Karpas-422 (cell line): ENCODE measurements around the gene CALM1. TPM values are rescaled to one million over a fixed set of nuclear protein-coding genes. Genes with fewer than 3 reads are reported as not detected.

Source experiments
- DNase-seq: peaks from one replicate; pipeline ENCODE4 v3.0.0-alpha.2; 2015
- H2AFZ ChIP-seq: fragments of 200-600 bp; sonication (generic); 2 replicates; pipeline ENCODE4 v1.6.1; 2014; ENCODE audit warnings: antibody characterized with exemption, low read length, mixed read lengths
- H3K27ac ChIP-seq: fragments of 200-600 bp; sonication (generic); 2 replicates; pipeline ENCODE4 v1.5.1; 2014; ENCODE audit warnings: mild to moderate bottlenecking, low read length, moderate library complexity
- H3K27me3 ChIP-seq: fragments of 200-600 bp; sonication (generic); 2 replicates; pipeline ENCODE4 v1.6.1; 2014; ENCODE audit warnings: low read length, mixed read lengths
- H3K36me3 ChIP-seq: fragments of 200-600 bp; sonication (generic); 2 replicates; pipeline ENCODE4 v1.6.1; 2014; ENCODE audit warnings: low read length, mixed read lengths; ENCODE audit not compliant: insufficient read depth
- H3K4me1 ChIP-seq: fragments of 200-600 bp; sonication (generic); 2 replicates; pipeline ENCODE4 v1.6.1; 2014; ENCODE audit warnings: mild to moderate bottlenecking, low read length, mixed read lengths
- H3K4me2 ChIP-seq: fragments of 200-600 bp; sonication (generic); 2 replicates; pipeline ENCODE4 v1.6.1; 2014; ENCODE audit warnings: low read length, low read depth, mild to moderate bottlenecking; ENCODE audit not compliant: poor library complexity, severe bottlenecking
- H3K4me3 ChIP-seq: fragments of 200-600 bp; sonication (generic); 2 replicates; pipeline ENCODE4 v1.5.1; 2014; ENCODE audit warnings: mild to moderate bottlenecking, antibody characterized with exemption, low read length, mixed read lengths
- H3K79me2 ChIP-seq: fragments of 200-600 bp; sonication (generic); 2 replicates; pipeline ENCODE4 v1.6.1; 2014; ENCODE audit warnings: mild to moderate bottlenecking, low read length, mixed read lengths
- H3K9ac ChIP-seq: fragments of 200-600 bp; sonication (generic); 2 replicates; pipeline ENCODE4 v1.6.0; 2014; ENCODE audit warnings: low read length
- H3K9me2 ChIP-seq: fragments of 200-600 bp; sonication (generic), shearing (Covaris generic); replicated peaks from 2 replicates; pipeline ENCODE4 v1.6.0; 2014; ENCODE audit warnings: mild to moderate bottlenecking, low read length, moderate library complexity; ENCODE audit not compliant: insufficient read depth
- H3K9me3 ChIP-seq: fragments of 300-700, 200-600 bp; sonication (generic); 2 replicates; pipeline ENCODE4 v1.6.1; 2014; ENCODE audit warnings: low read length, mixed read lengths
- H4K20me1 ChIP-seq: fragments of 200-600 bp; sonication (generic); 2 replicates; pipeline ENCODE4 v1.6.1; 2014; ENCODE audit warnings: mild to moderate bottlenecking, antibody characterized with exemption, low read length, low read depth; ENCODE audit not compliant: insufficient read depth
- total RNA-seq: library from RNA; depleted of rRNA; stranded (reverse); fragments of >200 nt; shearing (Covaris generic); gene quantifications from 2 replicates; pipeline ENCODE4 v1.2.3, GENCODE V29; 2014; ENCODE audit warnings: low replicate concordance

The CALM1 gene
- total RNA-seq, 1 experiment from 2014 or later = 724 TPM

DNA sequence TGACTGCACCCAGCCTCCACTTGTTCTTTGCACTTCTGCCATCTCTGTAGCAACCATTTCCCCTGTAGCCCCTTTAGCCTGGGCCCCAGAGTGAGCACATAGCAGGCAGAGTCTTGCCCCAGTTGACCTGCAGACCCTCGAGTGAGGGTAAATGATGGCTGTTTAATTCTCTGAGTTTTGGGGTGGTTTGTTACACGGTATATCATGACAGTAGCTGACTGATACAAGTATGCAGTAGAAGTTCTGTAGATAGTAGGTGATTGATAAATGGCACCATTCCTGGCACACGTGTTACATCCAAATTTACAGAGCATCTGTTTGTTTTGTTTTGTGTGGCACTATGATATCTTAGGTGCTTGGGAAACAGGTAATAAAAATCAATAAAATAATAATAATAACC, 32.4 kb downstream of the CALM1 start:
- H3K36me3 ChIP-seq = no peaks in the 10 kb centered on the region
- H4K20me1 ChIP-seq = no peaks in the 10 kb centered on the region
- no peaks in the 10 kb centered on the region for H3K9me2 ChIP-seq
- H3K4me1 ChIP-seq = no peaks in the 10 kb centered on the region
- no peak for DNase-seq
- no peaks in the 10 kb centered on the region; the same call in 1 of the 2 replicates for H3K27me3 ChIP-seq
- no peaks in the 10 kb centered on the region for H3K9me3 ChIP-seq
- H3K9ac ChIP-seq = no peak overlapping the region
- H2AFZ ChIP-seq = no peak overlapping the region
- no peak overlapping the region for H3K4me2 ChIP-seq
- no peak overlapping the region for H3K27ac ChIP-seq
- no peak overlapping the region for H3K4me3 ChIP-seq
- H3K79me2 ChIP-seq = no peaks in the 10 kb centered on the region

DNA sequence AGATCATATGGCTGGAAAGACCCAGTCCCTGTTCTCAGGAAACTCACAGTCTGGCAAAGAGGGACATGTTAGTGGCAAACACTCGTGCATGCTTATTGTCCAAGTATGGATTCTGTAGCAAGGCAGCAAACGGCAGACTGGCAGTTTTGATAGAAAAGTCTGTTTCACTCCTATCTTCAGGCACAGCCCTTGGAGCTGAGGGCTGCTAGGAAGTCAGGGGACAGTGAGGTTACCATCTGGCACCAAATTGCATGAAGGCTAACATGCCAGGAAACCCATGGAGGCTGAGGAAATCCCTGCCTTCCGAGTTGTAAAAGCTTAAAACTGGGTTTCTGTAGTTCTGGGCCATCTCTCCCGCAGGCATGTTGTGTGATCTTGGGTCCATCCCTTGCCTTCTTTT, 32.9 kb downstream of the CALM1 start:
- DNase-seq = no peak
- Histone ChIP-seq H2AFZ (no peak overlapping the region), H3K9me3 (no peaks in the 10 kb centered on the region), H4K20me1 (no peaks in the 10 kb centered on the region), H3K27me3 (no peaks in the 10 kb centered on the region; the same call in 1 of the 2 replicates), H3K79me2 (no peaks in the 10 kb centered on the region), H3K9ac (no peak overlapping the region), H3K4me2 (no peak overlapping the region), H3K4me3 (no peak overlapping the region), H3K9me2 (no peaks in the 10 kb centered on the region), H3K4me1 (no peaks in the 10 kb centered on the region), H3K27ac (no peak overlapping the region), H3K36me3 (no peaks in the 10 kb centered on the region)

DNA sequence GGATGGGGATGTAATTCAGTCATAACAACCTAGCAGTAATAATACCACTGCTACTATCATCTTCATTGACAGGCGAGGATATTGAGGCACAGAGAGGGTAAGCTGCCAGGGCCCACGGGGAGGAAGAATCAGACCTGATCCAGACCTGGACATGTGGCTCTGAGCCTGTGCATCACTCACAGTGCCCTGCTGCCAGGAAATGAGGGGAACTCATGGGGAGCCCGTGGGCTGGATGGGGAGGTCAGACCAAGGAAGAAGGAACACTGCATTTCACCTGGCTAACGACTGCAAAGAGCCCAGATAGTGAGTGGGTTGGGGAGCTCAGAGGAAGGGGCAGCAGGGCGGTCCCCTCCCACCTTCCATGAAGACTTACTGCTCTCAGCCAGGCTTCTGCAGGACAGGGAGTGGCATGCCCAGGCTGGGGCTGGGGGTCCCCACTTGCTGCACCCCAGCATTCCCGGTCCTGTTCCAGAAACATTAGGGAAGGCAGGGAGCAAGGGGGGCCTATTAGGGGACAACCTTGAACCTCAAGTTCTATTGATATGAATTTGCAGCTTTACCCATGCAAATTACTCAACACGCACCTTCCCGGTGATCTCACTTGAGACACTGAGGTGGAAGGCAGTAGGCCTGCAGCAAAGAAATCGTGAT, 37.7 kb downstream of the CALM1 start:
- Histone ChIP-seq H3K4me2 (no peak overlapping the region), H3K36me3 (no peaks in the 10 kb centered on the region), H3K9me3 (no peaks in the 10 kb centered on the region), H3K9me2 (no peaks in the 10 kb centered on the region), H2AFZ (no peak overlapping the region), H4K20me1 (no peaks in the 10 kb centered on the region), H3K79me2 (no peaks in the 10 kb centered on the region), H3K4me3 (no peak overlapping the region), H3K27me3 (no peaks in the 10 kb centered on the region), H3K4me1 (no peaks in the 10 kb centered on the region), H3K9ac (no peak overlapping the region), H3K27ac (no peak overlapping the region)
- DNase-seq = no peak

DNA sequence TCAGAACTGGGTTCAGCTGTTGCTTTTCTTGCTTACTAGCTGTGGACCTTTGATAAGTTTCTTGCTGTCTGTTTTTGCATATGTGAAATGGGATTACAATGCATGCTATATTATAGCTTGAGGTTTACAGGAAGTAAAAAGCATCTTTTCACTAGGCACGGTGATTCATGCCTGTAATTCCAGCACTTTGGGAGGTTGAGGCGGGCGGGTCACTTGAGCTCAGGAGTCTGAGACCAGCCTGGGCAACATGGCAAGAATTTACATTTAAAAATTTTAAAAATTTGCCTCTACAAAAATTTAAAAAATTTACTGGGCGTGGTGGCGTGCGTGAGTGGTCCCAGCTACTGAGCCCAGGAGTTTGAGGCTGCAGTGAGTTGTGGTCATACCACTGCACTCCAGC, 42.0 kb downstream of the CALM1 start:
- H3K4me2 ChIP-seq = no peak overlapping the region
- DNase-seq = no peak
- H3K79me2 ChIP-seq = no peaks in the 10 kb centered on the region
- H3K36me3 ChIP-seq = no peaks in the 10 kb centered on the region
- no peaks in the 10 kb centered on the region for H3K27me3 ChIP-seq
- no peak overlapping the region for H3K27ac ChIP-seq
- no peaks in the 10 kb centered on the region for H3K4me1 ChIP-seq
- no peaks in the 10 kb centered on the region for H3K9me3 ChIP-seq
- no peaks in the 10 kb centered on the region; the same call in 1 of the 2 replicates for H4K20me1 ChIP-seq
- H2AFZ ChIP-seq = no peak overlapping the region
- no peak overlapping the region for H3K4me3 ChIP-seq
- H3K9me2 ChIP-seq = no peaks in the 10 kb centered on the region
- no peak overlapping the region for H3K9ac ChIP-seq

DNA sequence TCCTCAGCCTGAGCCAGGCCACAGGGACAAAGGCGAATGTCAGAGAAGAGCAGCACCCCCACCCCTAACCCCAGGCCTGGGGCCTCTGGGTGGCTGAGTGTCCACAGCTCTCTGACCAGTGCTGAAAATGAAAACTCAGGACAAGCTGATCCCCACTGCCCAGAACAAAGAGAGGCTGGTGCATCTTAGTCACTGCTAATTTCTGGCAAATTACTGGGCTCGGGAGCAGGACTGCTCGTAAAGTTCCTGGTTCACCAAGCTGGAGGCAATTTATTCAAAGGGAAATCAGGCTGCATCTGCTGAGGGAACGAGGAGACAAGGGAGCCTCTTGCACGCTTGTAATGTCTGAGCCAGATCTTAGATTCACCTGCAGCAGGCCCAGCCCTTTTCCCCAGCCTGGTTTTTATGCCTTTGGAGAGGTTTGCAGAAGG, 43.2 kb downstream of the CALM1 start:
- no peak overlapping the region for H3K27ac ChIP-seq
- H3K4me2 ChIP-seq = no peak overlapping the region
- H3K79me2 ChIP-seq = no peaks in the 10 kb centered on the region
- DNase-seq = no peak
- no peak overlapping the region for H3K4me3 ChIP-seq
- no peak overlapping the region for H2AFZ ChIP-seq
- no peaks in the 10 kb centered on the region for H3K9me3 ChIP-seq
- no peak overlapping the region for H3K9ac ChIP-seq
- no peaks in the 10 kb centered on the region for H3K4me1 ChIP-seq
- H3K36me3 ChIP-seq = no peaks in the 10 kb centered on the region
- H3K27me3 ChIP-seq = no peaks in the 10 kb centered on the region
- H4K20me1 ChIP-seq = no peaks in the 10 kb centered on the region; the same call in 1 of the 2 replicates
- no peaks in the 10 kb centered on the region for H3K9me2 ChIP-seq

DNA sequence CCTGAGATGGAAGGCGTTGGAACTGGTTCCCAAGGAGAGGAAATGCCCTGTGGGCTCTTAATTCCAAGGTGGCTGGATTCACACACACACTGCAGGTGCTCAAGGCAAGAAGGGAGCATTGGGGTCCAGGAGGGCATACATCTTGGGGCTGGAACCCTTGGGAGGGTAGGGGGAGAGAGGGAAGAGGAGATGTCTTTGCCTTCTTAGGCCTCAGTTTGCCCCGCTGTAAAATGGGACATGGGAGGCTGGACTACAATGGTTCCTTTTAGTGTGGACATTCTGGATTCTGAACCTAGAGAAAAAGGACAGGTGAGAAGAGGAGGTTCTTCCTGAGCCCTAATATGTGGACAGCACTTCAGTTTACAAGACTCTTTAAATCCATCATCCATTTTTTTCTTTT, 43.8 kb downstream of the CALM1 start:
- H3K9me3 ChIP-seq = no peaks in the 10 kb centered on the region
- no peak overlapping the region for H2AFZ ChIP-seq
- H4K20me1 ChIP-seq = no peaks in the 10 kb centered on the region; the same call in 1 of the 2 replicates
- no peaks in the 10 kb centered on the region for H3K9me2 ChIP-seq
- H3K36me3 ChIP-seq = no peaks in the 10 kb centered on the region
- H3K4me3 ChIP-seq = no peak overlapping the region
- no peak overlapping the region for H3K4me2 ChIP-seq
- H3K79me2 ChIP-seq = no peaks in the 10 kb centered on the region
- no peaks in the 10 kb centered on the region for H3K27me3 ChIP-seq
- DNase-seq = no peak
- H3K4me1 ChIP-seq = no peaks in the 10 kb centered on the region
- no peak overlapping the region for H3K9ac ChIP-seq
- no peak overlapping the region for H3K27ac ChIP-seq

DNA sequence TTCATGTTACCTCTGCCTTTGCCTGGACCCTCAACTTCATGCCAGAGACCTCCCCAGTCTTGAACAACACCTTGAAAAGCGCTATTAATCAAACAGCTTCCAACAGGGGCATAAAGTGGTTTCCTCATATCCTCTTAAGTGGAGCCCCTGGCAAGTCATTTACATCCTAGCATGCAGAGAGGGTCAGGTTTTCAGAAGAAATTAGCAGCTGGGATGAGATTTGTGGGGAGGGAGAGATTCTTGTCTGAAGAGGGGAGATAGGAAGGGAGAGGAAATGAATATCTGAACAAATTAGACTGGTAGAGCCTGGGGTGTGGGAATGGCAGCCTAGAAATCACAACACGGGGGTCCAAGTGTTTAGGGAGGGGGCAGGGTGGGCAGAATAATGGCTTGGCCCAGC, 45.6 kb downstream of the CALM1 start:
- H3K9me3 ChIP-seq = no peaks in the 10 kb centered on the region
- H4K20me1 ChIP-seq = no peaks in the 10 kb centered on the region; the same call in 1 of the 2 replicates
- no peak for DNase-seq
- no peaks in the 10 kb centered on the region for H3K36me3 ChIP-seq
- no peaks in the 10 kb centered on the region for H3K4me1 ChIP-seq
- H2AFZ ChIP-seq = no peak overlapping the region
- no peaks in the 10 kb centered on the region for H3K79me2 ChIP-seq
- H3K27ac ChIP-seq = no peak overlapping the region
- no peak overlapping the region for H3K4me2 ChIP-seq
- no peak overlapping the region for H3K4me3 ChIP-seq
- no peaks in the 10 kb centered on the region for H3K27me3 ChIP-seq
- H3K9ac ChIP-seq = no peak overlapping the region
- no peaks in the 10 kb centered on the region for H3K9me2 ChIP-seq

DNA sequence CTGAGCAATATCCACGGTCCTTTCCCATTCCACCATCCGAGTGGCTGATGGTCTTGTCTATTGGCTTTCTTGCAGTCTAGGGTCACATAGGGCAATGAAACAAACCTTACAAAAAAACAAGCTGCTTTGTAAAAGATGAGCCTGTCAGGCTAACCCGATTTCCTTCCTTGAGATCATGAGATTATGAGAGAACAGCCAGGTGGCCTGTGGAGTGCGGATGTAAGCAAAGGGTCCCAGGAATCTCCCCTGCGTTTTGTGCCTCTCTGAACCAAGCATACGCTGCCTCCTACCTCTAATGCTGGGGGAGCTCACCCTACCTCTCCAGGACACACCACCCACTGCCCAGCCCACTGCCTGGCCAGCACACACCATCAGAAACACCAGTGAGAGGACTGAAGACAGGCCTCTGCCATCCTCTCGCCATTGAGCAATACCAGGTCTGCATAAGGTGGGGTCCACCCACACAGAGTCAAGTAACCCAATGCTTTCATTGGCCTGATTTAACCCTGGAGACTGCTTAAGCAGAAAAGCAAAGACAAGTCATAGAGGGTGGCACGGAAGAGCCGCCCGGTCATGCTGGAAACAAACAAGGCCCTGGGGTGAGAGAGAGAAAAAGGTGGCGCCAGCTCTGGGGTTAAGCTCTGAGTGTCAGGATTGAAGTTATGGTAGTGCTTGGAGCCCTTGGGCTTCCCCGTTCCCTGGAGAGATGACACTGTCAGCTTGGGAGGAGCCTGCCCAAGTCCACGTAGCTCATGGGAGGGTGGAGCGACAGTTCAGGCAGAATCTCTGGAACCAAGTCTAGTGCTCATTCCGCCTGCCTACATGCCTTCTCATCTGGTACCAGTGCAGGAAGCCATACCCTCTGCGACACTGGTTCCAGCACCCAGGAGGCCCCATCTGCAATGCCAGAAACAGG, 46.6 kb downstream of the CALM1 start:
- no peaks in the 10 kb centered on the region for H3K27me3 ChIP-seq
- H3K9ac ChIP-seq = no peak overlapping the region
- no peak overlapping the region for H3K27ac ChIP-seq
- no peak overlapping the region for H3K4me3 ChIP-seq
- H3K9me3 ChIP-seq = no peaks in the 10 kb centered on the region
- no peak for DNase-seq
- no peak overlapping the region for H2AFZ ChIP-seq
- H3K4me2 ChIP-seq = no peak overlapping the region
- H4K20me1 ChIP-seq = no peaks in the 10 kb centered on the region; the same call in 1 of the 2 replicates
- H3K9me2 ChIP-seq = no peaks in the 10 kb centered on the region
- H3K79me2 ChIP-seq = no peaks in the 10 kb centered on the region
- no peaks in the 10 kb centered on the region for H3K36me3 ChIP-seq
- no peaks in the 10 kb centered on the region for H3K4me1 ChIP-seq
